ENCODE measurements around the gene PDCD10. TPM values are rescaled to one million over a fixed set of nuclear protein-coding genes. Genes with fewer than 3 reads are reported as not detected.

The PDCD10 gene
- total RNA-seq (2022; extraction: Qiagen RNA extraction) = 50.8 to 65.6 TPM (median 59.2 TPM) in 5 replicates

DNA sequence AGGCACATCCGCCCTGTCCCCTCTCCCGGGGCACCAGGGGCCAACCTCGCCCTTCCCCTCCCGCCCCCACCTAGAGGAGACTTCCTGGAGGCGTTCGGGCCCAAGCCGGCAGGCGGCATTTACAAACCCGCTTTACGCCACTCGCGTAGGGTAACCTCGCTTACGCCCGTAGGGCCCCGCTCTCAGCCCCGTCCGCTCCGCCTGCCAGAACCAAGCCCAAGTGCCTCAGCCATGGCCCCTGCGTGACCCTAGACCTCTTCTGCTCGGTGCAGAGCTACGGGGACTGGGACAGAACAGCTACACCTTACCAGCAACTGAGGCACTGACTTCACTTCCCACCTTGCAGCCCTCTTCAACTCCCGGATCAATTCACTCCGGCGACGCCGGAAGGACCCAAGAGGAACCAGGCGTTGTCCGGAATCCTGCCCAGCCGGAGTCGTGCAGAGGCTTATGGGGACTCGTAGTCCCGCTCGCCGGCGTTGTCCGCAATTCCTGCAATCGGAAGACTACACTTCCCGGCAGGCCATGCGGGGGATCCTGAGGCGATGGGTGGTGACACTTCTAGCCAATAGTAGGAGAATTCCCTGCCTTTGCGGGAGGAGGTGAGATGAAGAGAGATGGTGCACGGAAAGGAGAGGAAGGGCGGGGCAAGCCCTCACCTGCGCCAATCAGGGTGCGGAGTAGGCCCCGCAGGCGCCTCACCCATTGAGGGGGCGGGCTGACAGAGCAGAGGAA, at the start of gene PDCD10:
Gene PDCD10 (minus strand): TSS at position 395 of the 735 bp plus-strand sequence. CDS start 14,735 bp downstream, outside the sequence.

DNA sequence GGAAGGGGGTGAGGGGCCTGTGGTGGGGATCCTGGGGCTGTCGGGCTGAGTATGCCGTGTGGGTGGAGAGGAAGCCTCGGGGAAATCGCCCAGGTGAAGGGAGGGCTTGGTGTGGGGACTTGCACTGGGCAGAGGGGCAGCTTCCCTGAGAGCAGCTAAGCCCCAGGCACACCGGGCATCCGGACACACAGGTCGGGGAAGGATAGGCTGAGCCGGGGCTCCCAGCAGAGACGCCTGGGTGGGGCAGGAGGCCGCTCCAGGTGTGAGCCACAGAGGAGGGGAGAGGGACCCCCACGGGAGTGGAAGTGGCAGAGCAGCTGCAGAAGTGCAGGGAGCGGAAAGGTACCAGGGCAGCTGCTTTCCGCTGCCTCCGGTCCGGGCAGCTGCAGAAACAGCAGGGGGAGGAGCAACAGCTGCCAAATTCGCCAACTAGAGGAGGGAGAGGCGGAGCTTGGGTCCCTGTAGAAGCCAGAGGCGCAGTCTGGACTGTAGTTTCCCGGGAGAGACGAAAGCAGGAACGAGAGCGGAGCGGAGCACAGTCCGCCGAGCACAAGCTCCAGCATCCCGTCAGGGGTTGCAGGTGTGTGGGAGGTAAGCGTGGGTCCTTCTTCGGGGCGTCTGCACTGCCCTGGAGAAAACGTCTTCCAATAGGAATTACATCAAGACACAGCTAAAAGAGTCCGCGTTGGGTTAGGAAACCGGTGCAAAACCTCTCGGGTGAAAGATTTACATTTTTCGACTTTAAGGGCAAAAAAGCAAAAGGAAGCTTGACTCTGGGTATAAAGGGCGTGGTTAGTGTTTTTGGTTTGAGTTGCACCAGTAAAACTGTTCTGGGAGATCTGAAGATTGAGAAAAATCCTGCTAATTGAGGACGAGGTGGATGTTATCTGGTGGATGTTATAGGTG, 794 bp upstream of the PDCD10 start, which contains the start of gene SERPINI1:
Gene SERPINI1 (plus strand): TSS at position 489 of the 906 bp plus-strand sequence. CDS start 53,408 bp downstream, outside the sequence.

DNA sequence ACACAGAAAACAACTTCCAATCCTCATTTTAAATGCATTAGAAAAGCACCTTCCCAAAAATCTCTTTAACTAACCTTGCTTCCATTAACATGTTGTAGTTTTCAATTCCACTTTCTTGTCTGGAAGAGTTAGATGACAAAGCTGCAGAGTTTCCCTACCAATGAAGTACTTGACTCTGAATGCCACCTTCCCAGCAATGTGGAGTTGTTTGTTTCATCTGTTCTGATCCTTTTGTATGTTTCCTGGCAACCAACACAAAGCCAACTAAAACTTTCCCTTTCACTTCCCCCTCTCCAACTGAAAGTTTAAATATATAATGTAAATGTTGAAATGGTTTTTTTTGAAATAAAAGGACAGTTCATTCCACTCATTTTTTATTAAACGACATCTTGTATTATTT, 80.9 kb downstream of the PDCD10 start, which contains the start of gene WDR49:
Gene WDR49 (minus strand): TSS at position 183 of the 400 bp plus-strand sequence. CDS start 517 bp downstream, outside the sequence.

Other genes starting within 250 kb of the PDCD10 start
- not detected in 5 replicates for gene WDR49, start 81.0 kb downstream of the PDCD10 start, total RNA-seq (2022; extraction: Qiagen RNA extraction)
- 1.9 to 3.3 TPM (median 2.8 TPM) in 5 replicates for gene SERPINI1, start 829 bp upstream of the PDCD10 start, total RNA-seq (2022; extraction: Qiagen RNA extraction)